ENCODE measurements around the gene NOTCH2. TPM values are rescaled to one million over a fixed set of nuclear protein-coding genes. Genes with fewer than 3 reads are reported as not detected.

Gene NOTCH2
- total and polyA plus RNA-seq, 8 donors = 0.92 to 191 (median 30.4) TPM

GRCh38 chr1:119898530-119898929 is 170.9 kb downstream of the NOTCH2 start:
- Histone ChIP-seq H3K36me3 (no peaks in the 10 kb centered on the region), H3K4me1 (no peaks in the 10 kb centered on the region), H3K27me3 (peaks cover 0 to 15% (median 0%) of the 10 kb centered on the region in 3 donors), H3K4me3 (no peak overlapping the region), H3K27ac (no peak overlapping the region), H3K9me3 (no peaks in the 10 kb centered on the region)
- no peak for DNase-seq
- TF ChIP-seq POLR2AphosphoS5 (IDR thresholded peaks at IDR 0.05) (no peak), CTCF (IDR thresholded peaks at IDR 0.05) (no peak), POLR2A (IDR thresholded peaks at IDR 0.05) (no peak), EP300 (IDR thresholded peaks at IDR 0.05) (no peak)
- intact Hi-C loops (cut with DNase I; ENCODE audit: low total_unique reads) = no loop called here
- 61 to 78% (median 74%) methylated on average over 2 of the region's 2 CpGs for WGBS, 5 donors

GRCh38 chr1:119896303-119896702 is 173.2 kb downstream of the NOTCH2 start, which contains the start of gene ADAM30:
Gene ADAM30, minus strand, starts transcription at chr1:119896515. Its CDS starts 179 bp downstream, at chr1:119896336.
- intact Hi-C loops (cut with DNase I; ENCODE audit: low total_unique reads) = no loop called here
- Histone ChIP-seq H3K27me3 (peaks cover 0 to 15% (median 0%) of the 10 kb centered on the region in 3 donors), H3K27ac (no peak within 1 kb of the TSS), H3K36me3 (no peaks in the 10 kb centered on the region), H3K4me1 (no peaks in the 10 kb centered on the region), H3K4me3 (no peak within 1 kb of the TSS), H3K9me3 (no peaks in the 10 kb centered on the region)
- TF ChIP-seq CTCF (IDR thresholded peaks at IDR 0.05) (no peak), POLR2A (IDR thresholded peaks at IDR 0.05) (no peak), EP300 (IDR thresholded peaks at IDR 0.05) (no peak), POLR2AphosphoS5 (IDR thresholded peaks at IDR 0.05) (no peak)
- 57 to 59% (median 58%) methylated on average over 24 of the region's 24 CpGs for WGBS, 5 donors
- DNase-seq = no peak

GRCh38 chr1:119895102-119895501 is 174.4 kb downstream of the NOTCH2 start:
- H3K4me1 ChIP-seq = no peaks in the 10 kb centered on the region
- WGBS, 5 donors = 78 to 90% (median 85%) methylated on average over 4 of the region's 4 CpGs

GRCh38 chr1:119893827-119894700 is 175.4 kb downstream of the NOTCH2 start:
- no peaks in the 10 kb centered on the region for H3K36me3 ChIP-seq
- intact Hi-C loops (cut with DNase I; ENCODE audit: low total_unique reads) = no loop called here
- H3K27ac ChIP-seq = no peak overlapping the region
- H3K4me1 ChIP-seq = no peaks in the 10 kb centered on the region
- 51 to 65% (median 54%) methylated on average over 10 of the region's 10 CpGs for WGBS, 5 donors
- no peak for DNase-seq
- peaks cover 0 to under 1% (median 0%) of the 10 kb centered on the region in 4 donors for H3K9me3 ChIP-seq
- H3K4me3 ChIP-seq = no peak overlapping the region
- TF ChIP-seq CTCF (IDR thresholded peaks at IDR 0.05) = no peak
- TF ChIP-seq POLR2AphosphoS5 (IDR thresholded peaks at IDR 0.05) = no peak
- TF ChIP-seq POLR2A (IDR thresholded peaks at IDR 0.05) = no peak
- TF ChIP-seq EP300 (IDR thresholded peaks at IDR 0.05) = no peak
- H3K27me3 ChIP-seq = peaks cover 0 to 15% (median 0%) of the 10 kb centered on the region in 3 donors

More at GRCh38 chr1:119895102-119895501, 174.4 kb downstream of the NOTCH2 start:
- Histone ChIP-seq H3K27me3 (peaks cover 0 to 15% (median 0%) of the 10 kb centered on the region in 3 donors), H3K36me3 (no peaks in the 10 kb centered on the region), H3K27ac (no peak overlapping the region), H3K4me3 (no peak overlapping the region), H3K9me3 (no peaks in the 10 kb centered on the region)
- TF ChIP-seq EP300 (IDR thresholded peaks at IDR 0.05) (no peak), CTCF (IDR thresholded peaks at IDR 0.05) (no peak), POLR2A (IDR thresholded peaks at IDR 0.05) (no peak), POLR2AphosphoS5 (IDR thresholded peaks at IDR 0.05) (no peak)
- intact Hi-C loops (cut with DNase I; ENCODE audit: low total_unique reads) = no loop called here
- DNase-seq = no peak
